Measurements from ENCODE around the gene HRAS. TPM values are rescaled to one million over a fixed set of nuclear protein-coding genes. Genes with fewer than 3 reads are reported as not detected.

The HRAS gene
- total and polyA plus RNA-seq, 4 donors: 20.5 to 133 (median 69.7) TPM

- H3K27ac ChIP-seq (ENCODE audit: low read depth in 1 of 2, low read length in 1 of 2): peak within 1 kb of the TSS; percentile 99 to 100
- WGBS, 2 donors: 1% methylated on average over 74 to 93 of the region's 93 CpGs
- TF ChIP-seq, protein P1, sequence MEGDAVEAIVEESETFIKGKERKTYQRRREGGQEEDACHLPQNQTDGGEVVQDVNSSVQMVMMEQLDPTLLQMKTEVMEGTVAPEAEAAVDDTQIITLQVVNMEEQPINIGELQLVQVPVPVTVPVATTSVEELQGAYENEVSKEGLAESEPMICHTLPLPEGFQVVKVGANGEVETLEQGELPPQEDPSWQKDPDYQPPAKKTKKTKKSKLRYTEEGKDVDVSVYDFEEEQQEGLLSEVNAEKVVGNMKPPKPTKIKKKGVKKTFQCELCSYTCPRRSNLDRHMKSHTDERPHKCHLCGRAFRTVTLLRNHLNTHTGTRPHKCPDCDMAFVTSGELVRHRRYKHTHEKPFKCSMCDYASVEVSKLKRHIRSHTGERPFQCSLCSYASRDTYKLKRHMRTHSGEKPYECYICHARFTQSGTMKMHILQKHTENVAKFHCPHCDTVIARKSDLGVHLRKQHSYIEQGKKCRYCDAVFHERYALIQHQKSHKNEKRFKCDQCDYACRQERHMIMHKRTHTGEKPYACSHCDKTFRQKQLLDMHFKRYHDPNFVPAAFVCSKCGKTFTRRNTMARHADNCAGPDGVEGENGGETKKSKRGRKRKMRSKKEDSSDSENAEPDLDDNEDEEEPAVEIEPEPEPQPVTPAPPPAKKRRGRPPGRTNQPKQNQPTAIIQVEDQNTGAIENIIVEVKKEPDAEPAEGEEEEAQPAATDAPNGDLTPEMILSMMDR (IDR thresholded peaks at IDR 0.05; ENCODE audit: control extremely low read depth, extremely low read depth): no peak
- peak within 1 kb of the TSS; percentile 69 for H3K4me3 ChIP-seq
- DNase-seq: peak; percentile 96 to 99 (median 97)
- peak within 1 kb of the TSS; percentile 78 to 97 for H3K9ac ChIP-seq (ENCODE audit: insufficient read depth in 1 of 2, low read length in 2 of 2)
- peaks cover 0 to 34% (median 5%) of the 10 kb centered on the region in 5 donors for H3K4me1 ChIP-seq (ENCODE audit: control insufficient read depth in 5 of 5, insufficient read depth in 5 of 5, low read length in 5 of 5)
- no peaks in the 10 kb centered on the region for H3K27me3 ChIP-seq (ENCODE audit: control insufficient read depth in 3 of 3, insufficient read depth in 3 of 3, low read length in 2 of 3)
- H3K9me3 ChIP-seq (ENCODE audit: control insufficient read depth in 4 of 4, insufficient read depth in 3 of 4, low read length in 3 of 4): no peaks in the 10 kb centered on the region
- peak; percentile 85 for ATAC-seq (ENCODE audit: insufficient read depth, low FRiP score)
- H3K36me3 ChIP-seq (ENCODE audit: control insufficient read depth in 4 of 4, insufficient read depth in 4 of 4, low read length in 4 of 4): peaks cover 4 to 8% (median 5%) of the 10 kb centered on the region in 4 donors
These were observed 28.2 kb downstream of the HRAS start, which contains the start of gene RNH1 for GRCh38 chr11:506995-507726. TSS of gene RNH1 (minus strand) at chr11:507242. CDS start at chr11:502162, 5,080 bp downstream.

GRCh38 chr11:506238-506994 lies 29.0 kb downstream of the HRAS start:
- Histone ChIP-seq H3K9ac (ENCODE audit: insufficient read depth in 1 of 2, low read length in 2 of 2) (peak overlapping the region; percentile 69 to 97), H3K9me3 (ENCODE audit: control insufficient read depth in 4 of 4, insufficient read depth in 3 of 4, low read length in 3 of 4) (no peaks in the 10 kb centered on the region), H3K27ac (ENCODE audit: low read depth in 1 of 2, low read length in 1 of 2) (peak overlapping the region; percentile 99 to 100), H3K27me3 (ENCODE audit: control insufficient read depth in 3 of 3, insufficient read depth in 3 of 3, low read length in 2 of 3) (no peaks in the 10 kb centered on the region), H3K4me3 (peak overlapping the region; percentile 69), H3K4me1 (ENCODE audit: control insufficient read depth in 5 of 5, insufficient read depth in 5 of 5, low read length in 5 of 5) (peaks cover 0 to 34% (median 5%) of the 10 kb centered on the region in 5 donors), H3K36me3 (ENCODE audit: control insufficient read depth in 4 of 4, insufficient read depth in 4 of 4, low read length in 4 of 4) (peaks cover 4 to 15% (median 5%) of the 10 kb centered on the region in 4 donors)
- peak; percentile 87 for ATAC-seq (ENCODE audit: insufficient read depth, low FRiP score)
- TF ChIP-seq, protein P1 (IDR thresholded peaks at IDR 0.05; ENCODE audit: control extremely low read depth, extremely low read depth): no peak
- 0% methylated on average over 69 to 71 of the region's 71 CpGs for WGBS, 2 donors
- peak; percentile 97 to 99 (median 99) for DNase-seq

- H3K27me3 ChIP-seq (ENCODE audit: control insufficient read depth in 3 of 3, insufficient read depth in 3 of 3, low read length in 2 of 3): no peaks in the 10 kb centered on the region
- H3K36me3 ChIP-seq (ENCODE audit: control insufficient read depth in 4 of 4, insufficient read depth in 4 of 4, low read length in 4 of 4): peaks cover 2 to 25% (median 11%) of the 10 kb centered on the region in 4 donors
- TF ChIP-seq, protein P1 (IDR thresholded peaks at IDR 0.05; ENCODE audit: control extremely low read depth, extremely low read depth): no peak
- WGBS, 2 donors: 62 to 68% methylated on average over 7 of the region's 7 CpGs
- ATAC-seq (ENCODE audit: insufficient read depth, low FRiP score) (no peak), DNase-seq (no peak)
- H3K4me1 ChIP-seq (ENCODE audit: control insufficient read depth in 5 of 5, insufficient read depth in 5 of 5, low read length in 5 of 5): peaks cover 0 to 34% (median 5%) of the 10 kb centered on the region in 5 donors
- H3K9ac ChIP-seq (ENCODE audit: insufficient read depth in 1 of 2, low read length in 2 of 2): peak overlapping the region in 1 of 2 donors; percentile 25
- no peaks in the 10 kb centered on the region for H3K9me3 ChIP-seq (ENCODE audit: control insufficient read depth in 4 of 4, insufficient read depth in 3 of 4, low read length in 3 of 4)
- H3K27ac ChIP-seq (ENCODE audit: low read depth in 1 of 2, low read length in 1 of 2): no peak overlapping the region
- H3K4me3 ChIP-seq: no peak overlapping the region
These were observed 30.4 kb downstream of the HRAS start for GRCh38 chr11:504994-505344.

Measured in lung (tissue), 12 donors.